HepG2 (cell line): Measurements from ENCODE around the gene CDK5RAP1.

Experiments used
- CENPT ChIP-seq: sonication (generic); formaldehyde crosslinking; IDR thresholded peaks from 2 replicates; pipeline ENCODE4 v1.8.0; 2022; ENCODE audit warnings: low read depth, mild to moderate bottlenecking, moderate library complexity, missing genetic modification reagents
- CTCF ChIP-seq: sonication (generic); formaldehyde crosslinking; IDR thresholded peaks from 2 replicates; pipeline ENCODE4 v1.5.0; 2020; ENCODE audit warnings: mild to moderate bottlenecking, missing genetic modification reagents, moderate library complexity
- EP300 ChIP-seq, 3 experiments: sonication (generic) in 1 of 3; formaldehyde crosslinking in 1 of 3; IDR thresholded peaks; 2 replicates each; pipeline versions ENCODE4 v1.5.1 to v1.6.1; 2011 to 2020; ENCODE audit warnings: low read depth in 2 of 3, low read length in 2 of 3, borderline replicate concordance in 1 of 3, improper control_type of control experiment in 1 of 3, mild to moderate bottlenecking in 1 of 3, missing genetic modification reagents in 1 of 3, moderate library complexity in 1 of 3
- ETV6 ChIP-seq: sonication (generic); formaldehyde crosslinking; conservative IDR thresholded peaks from 2 replicates; pipeline ENCODE4 v1.4.0; 2020; ENCODE audit warnings: missing genetic modification reagents
- GTF2F1 ChIP-seq: fragments of 150-350 bp; IDR thresholded peaks from 2 replicates; pipeline ENCODE4 v1.6.1; 2014; ENCODE audit warnings: low read length
- GTF3A ChIP-seq: sonication (generic); formaldehyde crosslinking; conservative IDR thresholded peaks from 2 replicates; pipeline ENCODE4 v1.4.0; 2020; ENCODE audit warnings: mild to moderate bottlenecking, missing genetic modification reagents
- MIXL1 ChIP-seq: IDR thresholded peaks from 2 replicates; pipeline ENCODE4 v1.6.1; 2016
- NFRKB ChIP-seq: fragments of 450-650 bp; IDR thresholded peaks from 2 replicates; pipeline ENCODE4 v1.6.1; 2017
- REST ChIP-seq, 2 experiments: IDR thresholded peaks; 2 replicates each; pipeline ENCODE4 v1.6.1; 2011 to 2012; ENCODE audit warnings: low read length in 2 of 2, borderline replicate concordance in 1 of 2, low read depth in 1 of 2, mild to moderate bottlenecking in 1 of 2, moderate library complexity in 1 of 2
- SP1 ChIP-seq, 2 experiments: fragments of 450-650 bp in 1 of 2; sonication (generic) in 1 of 2; formaldehyde crosslinking in 1 of 2; IDR thresholded peaks; 2 replicates each; pipeline versions ENCODE4 v1.4.0 to v1.6.1; 2016 to 2020; ENCODE audit warnings: missing genetic modification reagents in 1 of 2
- ZBTB33 ChIP-seq: sonication (generic); formaldehyde crosslinking; IDR thresholded peaks from 2 replicates; pipeline ENCODE4 v1.4.0; 2020; ENCODE audit warnings: missing genetic modification reagents
- ZSCAN5A ChIP-seq: sonication (generic); formaldehyde crosslinking; IDR thresholded peaks from 2 replicates; pipeline ENCODE4 v1.8.0; 2022; ENCODE audit warnings: mild to moderate bottlenecking, missing genetic modification reagents, borderline replicate concordance

GRCh38 chr20:33372993-33373441 is 28.3 kb downstream of the CDK5RAP1 start:
- TF ChIP-seq NFRKB (no peak), REST (IDR thresholded peaks at IDR 0.05; ENCODE audit: borderline replicate concordance in 1 of 2, low read depth in 1 of 2, low read length in 2 of 2) (no peak), EP300 (IDR thresholded peaks at IDR 0.05; ENCODE audit: low read depth in 2 of 2, low read length in 2 of 2) (no peak), EP300 (CRISPR knock-in tag; IDR thresholded peaks at IDR 0.05; ENCODE audit: borderline replicate concordance) (0 out of 2 replicates have a peak, but pooled peaks have one; percentile 33), SP1 (IDR thresholded peaks at IDR 0.05) (no peak), SP1 (CRISPR knock-in tag; IDR thresholded peaks at IDR 0.05) (no peak), GTF2F1 (no peak), ZBTB33 (CRISPR knock-in tag) (peak; percentile 39; the same call in 1 of the 2 replicates), ETV6 (no peak), CTCF (CRISPR knock-in tag) (no peak), MIXL1 (CRISPR knock-in tag) (no peak), GTF3A (CRISPR knock-in tag) (no peak), CENPT (CRISPR knock-in tag) (no peak), ZSCAN5A (CRISPR knock-in tag) (no peak)
